Ishikawa (cell line): ENCODE results near the gene KRTAP10-4.

Source experiments
- TAF1 ChIP-seq: IDR thresholded peaks from 2 replicates; pipeline ENCODE4 v1.6.1; 2012; ENCODE audit warnings: low read depth, mild to moderate bottlenecking
- TF ChIP-seq, protein P1 (sequence below): IDR thresholded peaks from 2 replicates; pipeline ENCODE4 v1.6.1; 2012; ENCODE audit warnings: low read depth, mild to moderate bottlenecking

DNA sequence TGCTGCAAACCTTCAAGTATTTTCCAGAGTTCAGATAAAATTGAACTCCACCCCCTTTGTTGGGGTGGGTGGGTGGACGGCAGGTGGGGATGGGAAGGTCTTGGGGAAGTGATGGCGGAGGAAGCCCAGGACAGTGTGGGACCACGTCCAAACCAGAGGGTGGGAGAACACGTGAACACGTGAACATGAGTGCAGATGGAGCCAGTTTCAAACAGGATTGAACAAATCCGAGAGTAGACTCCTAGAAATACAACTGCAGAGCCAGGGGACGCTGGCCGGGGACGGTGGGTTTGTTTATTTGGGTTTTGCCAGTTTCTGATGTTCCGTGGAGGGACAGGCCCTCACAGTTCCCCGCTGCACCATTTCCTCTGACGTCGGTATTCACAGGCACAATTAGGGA, 25.1 kb upstream of the KRTAP10-4 start:
- TF ChIP-seq, protein P1, sequence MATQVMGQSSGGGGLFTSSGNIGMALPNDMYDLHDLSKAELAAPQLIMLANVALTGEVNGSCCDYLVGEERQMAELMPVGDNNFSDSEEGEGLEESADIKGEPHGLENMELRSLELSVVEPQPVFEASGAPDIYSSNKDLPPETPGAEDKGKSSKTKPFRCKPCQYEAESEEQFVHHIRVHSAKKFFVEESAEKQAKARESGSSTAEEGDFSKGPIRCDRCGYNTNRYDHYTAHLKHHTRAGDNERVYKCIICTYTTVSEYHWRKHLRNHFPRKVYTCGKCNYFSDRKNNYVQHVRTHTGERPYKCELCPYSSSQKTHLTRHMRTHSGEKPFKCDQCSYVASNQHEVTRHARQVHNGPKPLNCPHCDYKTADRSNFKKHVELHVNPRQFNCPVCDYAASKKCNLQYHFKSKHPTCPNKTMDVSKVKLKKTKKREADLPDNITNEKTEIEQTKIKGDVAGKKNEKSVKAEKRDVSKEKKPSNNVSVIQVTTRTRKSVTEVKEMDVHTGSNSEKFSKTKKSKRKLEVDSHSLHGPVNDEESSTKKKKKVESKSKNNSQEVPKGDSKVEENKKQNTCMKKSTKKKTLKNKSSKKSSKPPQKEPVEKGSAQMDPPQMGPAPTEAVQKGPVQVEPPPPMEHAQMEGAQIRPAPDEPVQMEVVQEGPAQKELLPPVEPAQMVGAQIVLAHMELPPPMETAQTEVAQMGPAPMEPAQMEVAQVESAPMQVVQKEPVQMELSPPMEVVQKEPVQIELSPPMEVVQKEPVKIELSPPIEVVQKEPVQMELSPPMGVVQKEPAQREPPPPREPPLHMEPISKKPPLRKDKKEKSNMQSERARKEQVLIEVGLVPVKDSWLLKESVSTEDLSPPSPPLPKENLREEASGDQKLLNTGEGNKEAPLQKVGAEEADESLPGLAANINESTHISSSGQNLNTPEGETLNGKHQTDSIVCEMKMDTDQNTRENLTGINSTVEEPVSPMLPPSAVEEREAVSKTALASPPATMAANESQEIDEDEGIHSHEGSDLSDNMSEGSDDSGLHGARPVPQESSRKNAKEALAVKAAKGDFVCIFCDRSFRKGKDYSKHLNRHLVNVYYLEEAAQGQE = no peak
- TF ChIP-seq TAF1 = no peak
